WTC11 (cell line): ENCODE measurements around the gene PIGR. TPM values are rescaled to one million over a fixed set of nuclear protein-coding genes. Genes with fewer than 3 reads are reported as not detected.

ENCODE experiments used
- ATAC-seq: fragments of 200-7000 bp; cut with Tn5 transposase; 2 replicates; pipeline ENCODE4 v1.10.0; 2021; ENCODE audit warnings: mild to moderate bottlenecking, moderate library complexity
- CTCF ChIA-PET: fragments of 300-600 bp; sonication (Branson Sonifier 250); formaldehyde crosslinking; loops from one replicate; lab custom pipeline; 2021; ENCODE audit warnings: antibody characterized with exemption; lab: Charles Lee
- POLR2A ChIA-PET: fragments of 350-600 bp; sonication (Branson Sonifier 250); formaldehyde crosslinking; loops from one replicate; lab custom pipeline; 2021; ENCODE audit warnings: antibody characterized with exemption; lab: Charles Lee
- DNase-seq: peaks from one replicate; pipeline ENCODE4 v3.0.0; 2021; ENCODE audit warnings: low spot score
- H3K27ac Mint-ChIP-seq: 2 replicates; pipeline ENCODE4 v1.8.0; 2021; ENCODE audit warnings: mixed read lengths
- H3K27me3 Mint-ChIP-seq: 2 replicates; pipeline ENCODE4 v1.8.0; 2021; ENCODE audit warnings: low read depth, mild to moderate bottlenecking, moderate library complexity, mixed read lengths
- H3K36me3 Mint-ChIP-seq: 2 replicates; pipeline ENCODE4 v1.8.0; 2021; ENCODE audit warnings: mixed read lengths
- H3K4me1 Mint-ChIP-seq: 2 replicates; pipeline ENCODE4 v1.8.0; 2022; ENCODE audit warnings: mixed read lengths
- H3K4me3 Mint-ChIP-seq: 2 replicates; pipeline ENCODE4 v1.8.0; 2021; ENCODE audit warnings: mild to moderate bottlenecking, moderate library complexity, mixed read lengths
- H3K9me3 Mint-ChIP-seq: 2 replicates; pipeline ENCODE4 v1.8.0; 2021; ENCODE audit warnings: mixed read lengths
- CREB1 ChIP-seq: sonication (generic); formaldehyde crosslinking; IDR thresholded peaks from 2 replicates; pipeline ENCODE4 v1.8.0; 2023; ENCODE audit warnings: mild to moderate bottlenecking, missing genetic modification reagents
- CREM ChIP-seq: sonication (generic); formaldehyde crosslinking; IDR thresholded peaks from 2 replicates; pipeline ENCODE4 v1.8.1; 2022; ENCODE audit warnings: mild to moderate bottlenecking, missing genetic modification reagents, moderate library complexity
- GABPB1 ChIP-seq: sonication (generic); formaldehyde crosslinking; IDR thresholded peaks from 2 replicates; pipeline ENCODE4 v1.8.1; 2023; ENCODE audit warnings: mild to moderate bottlenecking, missing genetic modification reagents
- GTF2I ChIP-seq: fragments of 250-450 bp; sonication (Bioruptor Pico); conservative IDR thresholded peaks from 2 replicates; pipeline ENCODE4 v1.4.0; 2021; ENCODE audit warnings: mild to moderate bottlenecking
- IRF2 ChIP-seq: sonication (generic); formaldehyde crosslinking; IDR thresholded peaks from 2 replicates; pipeline ENCODE4 v1.8.0; 2022; ENCODE audit warnings: low read depth, missing genetic modification reagents, borderline replicate concordance
- JAZF1 ChIP-seq: fragments of 250-450 bp; sonication (Bioruptor Pico); IDR thresholded peaks from 2 replicates; pipeline ENCODE4 v1.9.0; 2021; ENCODE audit warnings: moderate library complexity, mild to moderate bottlenecking, inconsistent platforms
- NR1H2 ChIP-seq: sonication (generic); formaldehyde crosslinking; IDR thresholded peaks from 2 replicates; pipeline ENCODE4 v1.9.0; 2021; ENCODE audit warnings: mild to moderate bottlenecking, moderate library complexity, missing genetic modification reagents
- NR2C2 ChIP-seq: sonication (generic); formaldehyde crosslinking; IDR thresholded peaks from 2 replicates; pipeline ENCODE4 v1.8.0; 2022; ENCODE audit warnings: mild to moderate bottlenecking, missing genetic modification reagents
- NR3C1 ChIP-seq: sonication (generic); formaldehyde crosslinking; conservative IDR thresholded peaks from 2 replicates; pipeline ENCODE4 v1.8.1; 2023; ENCODE audit warnings: low read depth, mild to moderate bottlenecking, missing genetic modification reagents
- SMAD4 ChIP-seq: sonication (generic); formaldehyde crosslinking; IDR thresholded peaks from 2 replicates; pipeline ENCODE4 v1.8.0; 2022; ENCODE audit warnings: mild to moderate bottlenecking, missing genetic modification reagents
- SP1 ChIP-seq: sonication (generic); formaldehyde crosslinking; conservative IDR thresholded peaks from 2 replicates; pipeline ENCODE4 v1.8.1; 2022; ENCODE audit warnings: missing genetic modification reagents
- ZNF263 ChIP-seq: sonication (generic); formaldehyde crosslinking; IDR thresholded peaks from 2 replicates; pipeline ENCODE4 v1.8.1; 2022; ENCODE audit warnings: low read depth, mild to moderate bottlenecking, moderate library complexity, missing genetic modification reagents
- ZNF423 ChIP-seq: fragments of 250-450 bp; sonication (Bioruptor Pico); IDR thresholded peaks from 2 replicates; pipeline ENCODE4 v2.1.2; 2022; ENCODE audit warnings: mild to moderate bottlenecking, moderate library complexity
- ZNF671 ChIP-seq: fragments of 250-450 bp; sonication (Bioruptor Pico); IDR thresholded peaks from 2 replicates; pipeline ENCODE4 v1.8.0; 2021; ENCODE audit warnings: mild to moderate bottlenecking
- total RNA-seq: library from RNA; stranded (reverse); gene quantifications from 3 replicates; pipeline ENCODE4 v1.2.3, GENCODE V29; 2021
- TF ChIP-seq, protein P1 (sequence below): fragments of 250-450 bp; sonication (Bioruptor Pico); conservative IDR thresholded peaks from 2 replicates; pipeline ENCODE4 v1.9.0; 2021; ENCODE audit warnings: mild to moderate bottlenecking
- TF ChIP-seq, protein P2 (sequence below): sonication (generic); formaldehyde crosslinking; IDR thresholded peaks from 2 replicates; pipeline ENCODE4 v1.8.1; 2022; ENCODE audit warnings: missing genetic modification reagents, borderline replicate concordance
- TF ChIP-seq, protein P3 (sequence below): sonication (generic); formaldehyde crosslinking; IDR thresholded peaks from 2 replicates; pipeline ENCODE4 v1.8.1; 2022; ENCODE audit warnings: low read depth, mild to moderate bottlenecking, moderate library complexity, missing genetic modification reagents, borderline replicate concordance
- TF ChIP-seq, protein P4 (sequence below): fragments of 250-450 bp; sonication (Bioruptor Pico); IDR thresholded peaks from 2 replicates; pipeline ENCODE4 v2.1.2; 2022; ENCODE audit warnings: mild to moderate bottlenecking, moderate library complexity
- TF ChIP-seq, protein P5 (sequence below): sonication (generic); formaldehyde crosslinking; IDR thresholded peaks from 2 replicates; pipeline ENCODE4 v1.8.0; 2022; ENCODE audit warnings: mild to moderate bottlenecking, missing genetic modification reagents
- TF ChIP-seq, protein P6 (sequence below): sonication (generic); formaldehyde crosslinking; IDR thresholded peaks from 2 replicates; pipeline ENCODE4 v1.8.0; 2022; ENCODE audit warnings: missing genetic modification reagents

Gene PIGR
- total RNA-seq, 1 experiment from 2014 or later, result 1.9 TPM

DNA sequence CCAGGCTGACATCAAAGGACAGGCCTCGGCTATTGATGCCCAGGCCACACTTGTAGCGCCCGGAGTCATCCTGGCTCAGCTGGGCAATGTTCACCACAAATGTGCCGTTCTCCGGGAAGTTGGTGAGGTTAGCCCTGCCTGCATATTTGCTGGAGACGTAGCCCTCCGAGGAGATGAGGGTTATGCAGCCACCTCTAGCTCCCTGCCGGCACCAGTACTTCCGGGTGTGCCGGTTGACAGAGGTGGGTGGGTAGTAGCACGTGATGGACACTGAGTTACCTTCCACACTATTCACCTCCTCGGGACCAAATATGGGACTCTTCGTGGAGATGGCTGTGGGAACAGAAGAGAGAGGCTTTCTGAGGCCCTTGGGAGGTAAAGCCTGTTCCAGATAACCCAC lies 7.1 kb downstream of the PIGR start:
- ATAC-seq (no peak), DNase-seq (no peak)
- no peak overlapping the region for H3K27ac Mint-ChIP-seq
- H3K27me3 Mint-ChIP-seq, result no peaks in the 10 kb centered on the region; the same call in 1 of the 2 replicates
- H3K4me3 Mint-ChIP-seq, result no peak overlapping the region
- peaks cover 5% of the 10 kb centered on the region; the same call in 1 of the 2 replicates for H3K4me1 Mint-ChIP-seq
- TF ChIP-seq, protein P1, sequence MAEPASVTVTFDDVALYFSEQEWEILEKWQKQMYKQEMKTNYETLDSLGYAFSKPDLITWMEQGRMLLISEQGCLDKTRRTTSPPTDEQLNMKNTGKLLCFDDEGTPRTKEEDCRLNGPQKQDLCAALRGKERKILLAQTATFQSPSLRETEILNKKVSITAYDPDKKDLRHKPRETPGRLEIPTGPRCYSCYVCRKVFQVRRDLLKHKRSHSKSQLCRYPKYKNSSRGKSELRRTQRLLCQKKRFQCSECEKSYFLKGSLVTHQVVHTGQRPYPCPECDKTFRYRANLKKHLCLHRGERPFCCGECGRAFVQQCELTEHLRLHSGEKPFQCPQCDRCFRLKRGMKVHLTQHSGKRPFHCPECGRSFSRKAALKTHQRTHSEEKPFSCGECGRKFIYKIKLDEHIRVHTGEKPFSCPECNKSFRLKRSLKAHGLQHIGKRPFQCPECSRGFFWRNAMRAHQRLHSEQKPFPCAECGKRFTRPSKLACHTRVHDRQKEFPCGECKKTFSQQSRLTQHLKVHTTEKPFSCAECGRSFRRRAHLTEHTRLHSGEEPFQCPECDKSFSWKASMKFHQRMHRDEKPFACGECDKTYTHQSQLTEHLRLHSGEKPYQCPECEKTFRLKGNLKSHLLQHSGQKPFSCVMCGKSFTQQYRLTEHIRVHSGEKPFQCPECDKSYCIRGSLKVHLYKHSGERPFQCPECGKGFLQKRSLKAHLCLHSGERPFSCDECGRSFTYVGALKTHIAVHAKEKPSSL, result no peak
- TF ChIP-seq CREM (CRISPR knock-in tag) (no peak), CREB1 (CRISPR knock-in tag) (no peak), ZNF671 (CRISPR knock-in tag) (no peak), NR3C1 (no peak), GTF2I (CRISPR knock-in tag) (no peak), ZNF263 (CRISPR knock-in tag) (no peak), GABPB1 (CRISPR knock-in tag) (no peak), IRF2 (CRISPR knock-in tag) (no peak), SMAD4 (CRISPR knock-in tag) (no peak), NR1H2 (no peak), NR2C2 (CRISPR knock-in tag) (no peak)
- TF ChIP-seq, protein P2, sequence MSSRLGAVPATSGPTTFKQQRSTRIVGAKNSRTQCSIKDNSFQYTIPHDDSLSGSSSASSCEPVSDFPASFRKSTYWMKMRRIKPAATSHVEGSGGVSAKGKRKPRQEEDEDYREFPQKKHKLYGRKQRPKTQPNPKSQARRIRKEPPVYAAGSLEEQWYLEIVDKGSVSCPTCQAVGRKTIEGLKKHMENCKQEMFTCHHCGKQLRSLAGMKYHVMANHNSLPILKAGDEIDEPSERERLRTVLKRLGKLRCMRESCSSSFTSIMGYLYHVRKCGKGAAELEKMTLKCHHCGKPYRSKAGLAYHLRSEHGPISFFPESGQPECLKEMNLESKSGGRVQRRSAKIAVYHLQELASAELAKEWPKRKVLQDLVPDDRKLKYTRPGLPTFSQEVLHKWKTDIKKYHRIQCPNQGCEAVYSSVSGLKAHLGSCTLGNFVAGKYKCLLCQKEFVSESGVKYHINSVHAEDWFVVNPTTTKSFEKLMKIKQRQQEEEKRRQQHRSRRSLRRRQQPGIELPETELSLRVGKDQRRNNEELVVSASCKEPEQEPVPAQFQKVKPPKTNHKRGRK (CRISPR knock-in tag), result no peak
- TF ChIP-seq, protein P3, sequence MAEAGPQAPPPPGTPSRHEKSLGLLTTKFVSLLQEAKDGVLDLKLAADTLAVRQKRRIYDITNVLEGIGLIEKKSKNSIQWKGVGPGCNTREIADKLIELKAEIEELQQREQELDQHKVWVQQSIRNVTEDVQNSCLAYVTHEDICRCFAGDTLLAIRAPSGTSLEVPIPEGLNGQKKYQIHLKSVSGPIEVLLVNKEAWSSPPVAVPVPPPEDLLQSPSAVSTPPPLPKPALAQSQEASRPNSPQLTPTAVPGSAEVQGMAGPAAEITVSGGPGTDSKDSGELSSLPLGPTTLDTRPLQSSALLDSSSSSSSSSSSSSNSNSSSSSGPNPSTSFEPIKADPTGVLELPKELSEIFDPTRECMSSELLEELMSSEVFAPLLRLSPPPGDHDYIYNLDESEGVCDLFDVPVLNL (CRISPR knock-in tag), result no peak
- TF ChIP-seq, protein P4, sequence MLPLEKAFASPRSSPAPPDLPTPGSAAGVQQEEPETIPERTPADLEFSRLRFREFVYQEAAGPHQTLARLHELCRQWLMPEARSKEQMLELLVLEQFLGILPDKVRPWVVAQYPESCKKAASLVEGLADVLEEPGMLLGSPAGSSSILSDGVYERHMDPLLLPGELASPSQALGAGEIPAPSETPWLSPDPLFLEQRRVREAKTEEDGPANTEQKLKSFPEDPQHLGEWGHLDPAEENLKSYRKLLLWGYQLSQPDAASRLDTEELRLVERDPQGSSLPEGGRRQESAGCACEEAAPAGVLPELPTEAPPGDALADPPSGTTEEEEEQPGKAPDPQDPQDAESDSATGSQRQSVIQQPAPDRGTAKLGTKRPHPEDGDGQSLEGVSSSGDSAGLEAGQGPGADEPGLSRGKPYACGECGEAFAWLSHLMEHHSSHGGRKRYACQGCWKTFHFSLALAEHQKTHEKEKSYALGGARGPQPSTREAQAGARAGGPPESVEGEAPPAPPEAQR (CRISPR knock-in tag), result no peak
- no peaks in the 10 kb centered on the region for H3K36me3 Mint-ChIP-seq
- ChIA-PET POLR2A (no interaction called here), CTCF (interaction anchor here (2.4 kb wide), 1 partner anchor 43 kb away, joined by 10 read pairs; no protein-coding TSS in a partner anchor)
- no peaks in the 10 kb centered on the region for H3K9me3 Mint-ChIP-seq

DNA sequence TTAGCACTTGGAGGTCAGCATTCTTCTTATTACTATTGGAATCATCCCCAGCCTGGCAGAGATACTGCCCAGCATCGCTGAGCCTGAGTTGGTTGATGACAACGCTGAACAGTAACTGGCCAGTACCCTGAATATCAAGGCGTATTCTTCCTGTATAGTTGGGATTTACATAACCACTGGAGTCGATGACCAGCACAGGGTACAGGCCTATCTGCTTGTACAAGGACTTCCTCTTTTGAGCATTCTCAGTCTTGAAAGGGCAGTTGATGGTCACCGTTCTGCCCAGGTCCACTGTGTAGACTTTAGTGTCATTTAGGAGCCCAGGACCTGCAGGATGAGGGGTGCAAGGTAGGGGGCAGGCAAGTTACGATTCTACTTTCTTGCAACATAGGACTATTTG lies 8.8 kb downstream of the PIGR start:
- H3K27ac Mint-ChIP-seq, result no peak overlapping the region
- TF ChIP-seq ZNF423 (CRISPR knock-in tag) (no peak), SP1 (no peak), JAZF1 (CRISPR knock-in tag) (no peak)
- TF ChIP-seq, protein P5, sequence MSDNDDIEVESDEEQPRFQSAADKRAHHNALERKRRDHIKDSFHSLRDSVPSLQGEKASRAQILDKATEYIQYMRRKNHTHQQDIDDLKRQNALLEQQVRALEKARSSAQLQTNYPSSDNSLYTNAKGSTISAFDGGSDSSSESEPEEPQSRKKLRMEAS (CRISPR knock-in tag), result no peak
- TF ChIP-seq, protein P3 (CRISPR knock-in tag), result no peak
- TF ChIP-seq, protein P6, sequence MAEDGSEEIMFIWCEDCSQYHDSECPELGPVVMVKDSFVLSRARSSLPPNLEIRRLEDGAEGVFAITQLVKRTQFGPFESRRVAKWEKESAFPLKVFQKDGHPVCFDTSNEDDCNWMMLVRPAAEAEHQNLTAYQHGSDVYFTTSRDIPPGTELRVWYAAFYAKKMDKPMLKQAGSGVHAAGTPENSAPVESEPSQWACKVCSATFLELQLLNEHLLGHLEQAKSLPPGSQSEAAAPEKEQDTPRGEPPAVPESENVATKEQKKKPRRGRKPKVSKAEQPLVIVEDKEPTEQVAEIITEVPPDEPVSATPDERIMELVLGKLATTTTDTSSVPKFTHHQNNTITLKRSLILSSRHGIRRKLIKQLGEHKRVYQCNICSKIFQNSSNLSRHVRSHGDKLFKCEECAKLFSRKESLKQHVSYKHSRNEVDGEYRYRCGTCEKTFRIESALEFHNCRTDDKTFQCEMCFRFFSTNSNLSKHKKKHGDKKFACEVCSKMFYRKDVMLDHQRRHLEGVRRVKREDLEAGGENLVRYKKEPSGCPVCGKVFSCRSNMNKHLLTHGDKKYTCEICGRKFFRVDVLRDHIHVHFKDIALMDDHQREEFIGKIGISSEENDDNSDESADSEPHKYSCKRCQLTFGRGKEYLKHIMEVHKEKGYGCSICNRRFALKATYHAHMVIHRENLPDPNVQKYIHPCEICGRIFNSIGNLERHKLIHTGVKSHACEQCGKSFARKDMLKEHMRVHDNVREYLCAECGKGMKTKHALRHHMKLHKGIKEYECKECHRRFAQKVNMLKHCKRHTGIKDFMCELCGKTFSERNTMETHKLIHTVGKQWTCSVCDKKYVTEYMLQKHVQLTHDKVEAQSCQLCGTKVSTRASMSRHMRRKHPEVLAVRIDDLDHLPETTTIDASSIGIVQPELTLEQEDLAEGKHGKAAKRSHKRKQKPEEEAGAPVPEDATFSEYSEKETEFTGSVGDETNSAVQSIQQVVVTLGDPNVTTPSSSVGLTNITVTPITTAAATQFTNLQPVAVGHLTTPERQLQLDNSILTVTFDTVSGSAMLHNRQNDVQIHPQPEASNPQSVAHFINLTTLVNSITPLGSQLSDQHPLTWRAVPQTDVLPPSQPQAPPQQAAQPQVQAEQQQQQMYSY, result no peak
- H3K9me3 Mint-ChIP-seq, result no peaks in the 10 kb centered on the region
- no peaks in the 10 kb centered on the region for H3K36me3 Mint-ChIP-seq
- H3K4me1 Mint-ChIP-seq, result peaks cover 5% of the 10 kb centered on the region; the same call in 1 of the 2 replicates
- no peak for DNase-seq
- POLR2A ChIA-PET, result no interaction called here
- no peak overlapping the region for H3K4me3 Mint-ChIP-seq
- no peak for ATAC-seq
- CTCF ChIA-PET, result interaction anchor here (0.9 to 2.8 kb wide), 2 partner anchors 12 to 250 kb away, joined by 3 to 17 read pairs; no protein-coding TSS in a partner anchor
- no peaks in the 10 kb centered on the region for H3K27me3 Mint-ChIP-seq
